K562 (cell line): ENCODE results near the gene HPCA. TPM values are rescaled to one million over a fixed set of nuclear protein-coding genes. Genes with fewer than 3 reads are reported as not detected.

ENCODE experiments used
- ATAC-seq: fragments of 200-7000 bp; cut with Tn5 transposase; 3 replicates; pipeline ENCODE4 v1.9.1; 2020; ENCODE audit warnings: moderate library complexity
- BruUV-seq: library from RNA; stranded (reverse); fragments of 400-500 nt; replicated peaks from 2 replicates; lab custom pipeline; 2021; lab: Mats Ljungman, UMichigan
- CTCF ChIA-PET: fragments of 300-600 bp; formaldehyde crosslinking; extraction: SDS; loops from one replicate; lab custom pipeline; 2021; ENCODE audit warnings: low intra/inter-chr PET ratio; lab: Yijun Ruan, JAX
- POLR2A ChIA-PET: fragments of 300-600, 350-650 bp; sonication (Branson Sonifier 250); formaldehyde crosslinking; extraction: SDS; loops from one replicate; lab custom pipeline; 2021; ENCODE audit warnings: antibody characterized with exemption, inconsistent platforms; lab: Yijun Ruan, JAX
- DNase-seq, 4 experiments: peaks; one replicate each; pipeline versions ENCODE4 v3.0.0 to v3.0.0-alpha.2; 2011 to 2018; ENCODE audit warnings: low spot score in 3 of 4, mixed read lengths in 3 of 4; ENCODE audit errors: extremely low read depth in 1 of 4
- FAIRE-seq: peaks from 2 replicates; lab custom pipeline; 2011; peaks lifted over from hg19 to GRCh38; lab: Jason Lieb, UNC
- H2AFZ ChIP-seq: 2 replicates; pipeline ENCODE4 v1.6.0; 2011; ENCODE audit warnings: low read depth, low read length, control low read depth, inconsistent platforms
- H3K27ac ChIP-seq: fragments of 200-600 bp; 3 replicates; pipeline ENCODE4 v1.8.0; 2011; ENCODE audit warnings: low read depth, mild to moderate bottlenecking, control low read depth, inconsistent platforms, low read length, moderate library complexity, mixed read lengths; ENCODE audit errors: extremely low read depth
- H3K27me3 ChIP-seq, 2 experiments: fragments of 300-600 bp in 1 of 2; 2 replicates in 1 of 2; 3 replicates in 1 of 2; pipeline versions ENCODE4 v1.6.0 to v1.8.0; 2011; ENCODE audit warnings: inconsistent platforms in 2 of 2, low read length in 2 of 2, mild to moderate bottlenecking in 1 of 2, mixed read lengths in 1 of 2, moderate library complexity in 1 of 2; ENCODE audit not compliant: control insufficient read depth in 2 of 2, insufficient read depth in 2 of 2
- H3K36me3 ChIP-seq: fragments of 300-600 bp; 3 replicates; pipeline ENCODE4 v1.8.0; 2011; ENCODE audit warnings: mild to moderate bottlenecking, low read length, inconsistent platforms; ENCODE audit not compliant: control insufficient read depth, insufficient read depth
- H3K4me1 ChIP-seq, 2 experiments: fragments of 200-600 bp in 1 of 2; replicated peaks in 1 of 2; 2 replicates in 1 of 2; 3 replicates in 1 of 2; pipeline versions ENCODE4 v1.5.1 to v1.8.0; 2011; ENCODE audit warnings: inconsistent platforms in 2 of 2, low read length in 2 of 2, mild to moderate bottlenecking in 1 of 2, mixed read lengths in 1 of 2, moderate library complexity in 1 of 2; ENCODE audit not compliant: control insufficient read depth in 2 of 2, insufficient read depth in 2 of 2
- H3K4me2 ChIP-seq: 2 replicates; pipeline ENCODE4 v1.6.1; 2011; ENCODE audit warnings: low read length, control low read depth, inconsistent platforms, mixed read lengths; ENCODE audit not compliant: insufficient read depth
- H3K4me3 ChIP-seq: fragments of 200-600 bp; sonication (generic), shearing (Covaris generic); 2 replicates; pipeline ENCODE4 v1.5.1; 2016; ENCODE audit warnings: control low read depth, inconsistent platforms
- H3K79me2 ChIP-seq: fragments of 200-600 bp; 3 replicates; pipeline ENCODE4 v1.8.0; 2011; ENCODE audit warnings: low read length, inconsistent platforms; ENCODE audit not compliant: control insufficient read depth, insufficient read depth
- H3K9ac ChIP-seq, 2 experiments: 2 replicates each; pipeline versions ENCODE4 v1.6.0 to v1.6.1; 2011; ENCODE audit warnings: low read depth in 2 of 2, low read length in 2 of 2, control low read depth in 1 of 2, inconsistent platforms in 1 of 2, mild to moderate bottlenecking in 1 of 2, mixed read lengths in 1 of 2; ENCODE audit not compliant: insufficient read depth in 1 of 2
- H3K9me1 ChIP-seq: one replicate; pipeline ENCODE4 v1.6.0; 2011; ENCODE audit warnings: inconsistent platforms, mild to moderate bottlenecking, low read length, moderate library complexity; ENCODE audit not compliant: control insufficient read depth, insufficient read depth
- H3K9me3 ChIP-seq: replicated peaks from 2 replicates; pipeline ENCODE4 v1.5.1; 2011; ENCODE audit warnings: low read depth, low read length, inconsistent platforms; ENCODE audit not compliant: control insufficient read depth, insufficient read depth
- H4K20me1 ChIP-seq: replicated peaks from 2 replicates; pipeline ENCODE4 v1.6.1; 2011; ENCODE audit warnings: low read length, inconsistent platforms, mixed read lengths; ENCODE audit not compliant: control insufficient read depth, insufficient read depth
- HLTF ChIP-seq: fragments of 450-650 bp; IDR thresholded peaks from 2 replicates; pipeline ENCODE4 v1.6.1; 2016
- HMGN3 ChIP-seq: IDR thresholded peaks from 2 replicates; pipeline ENCODE4 v1.6.1; 2011; ENCODE audit warnings: borderline replicate concordance, low read depth, mild to moderate bottlenecking, mixed read lengths, low read length; ENCODE audit not compliant: insufficient read length; ENCODE audit errors: extremely low read depth
- IFI16 ChIP-seq: fragments of 250-450 bp; sonication (Bioruptor Pico); IDR thresholded peaks from 2 replicates; pipeline ENCODE4 v2.1.2; 2022; ENCODE audit warnings: mild to moderate bottlenecking, inconsistent platforms
- SNRNP70 ChIP-seq: fragments of 200-400 bp; formaldehyde crosslinking; optimal IDR thresholded peaks from 2 replicates; pipeline ENCODE3; 2017; ENCODE audit warnings: low read depth, low read length
- SUPT5H ChIP-seq: fragments of 450-650 bp; IDR thresholded peaks from 2 replicates; pipeline ENCODE4 v1.6.1; 2016
- ZBTB7A ChIP-seq: IDR thresholded peaks from 2 replicates; pipeline ENCODE4 v1.6.1; 2011; ENCODE audit warnings: low read depth, mild to moderate bottlenecking, low read length, moderate library complexity, borderline replicate concordance; ENCODE audit not compliant: control insufficient read depth
- ZFX ChIP-seq: sonication (generic); formaldehyde crosslinking; IDR thresholded peaks from 2 replicates; pipeline ENCODE4 v1.8.0; 2022; ENCODE audit warnings: mild to moderate bottlenecking, missing genetic modification reagents, moderate library complexity
- ZNF212 ChIP-seq: fragments of 450-650 bp; formaldehyde crosslinking; IDR thresholded peaks from 2 replicates; pipeline ENCODE4 v1.4.0; 2020; ENCODE audit warnings: mild to moderate bottlenecking
- ZNF384 ChIP-seq: IDR thresholded peaks from 2 replicates; pipeline ENCODE4 v1.6.1; 2012; ENCODE audit warnings: low read depth, low read length, improper control_type of control experiment
- WGBS: fragments of 100-300 bp; shearing (Covaris generic); methylation state at CpG from one replicate; pipeline ENCODE4 v1.1.6; 2016; ENCODE audit warnings: low coverage, mixed read lengths; ENCODE audit not compliant: insufficient coverage; ENCODE audit errors: missing lambda C conversion rate; 5-methylcytosine and 5-hydroxymethylcytosine counted together
- in situ Hi-C: fragments of 300-500 bp; cut with MboI; formaldehyde crosslinking; loops from 4 replicates; pipeline ENCODE4 v1.15.0; 2018; ENCODE audit warnings: inconsistent platforms, mixed read lengths
- intact Hi-C: fragments of 100-400 bp; cut with micrococcal nuclease; formaldehyde crosslinking; loops from 2 replicates; pipeline ENCODE4 v1.14.2; 2022
- polyA plus RNA-seq, 8 experiments: library from polyadenylated mRNA; depleted of rRNA in 4 of 8; stranded (reverse) in 5 of 8; unstranded in 3 of 8; fragments of >200 nt; fragmentation: Nextera tagmentation in 2 of 8; fragmentation: Illumina TruSeq in 1 of 8; extraction: Ambion mirVana in 2 of 8; extraction: Trizol in 1 of 8; gene quantifications; 2 replicates each; pipeline versions ENCODE4 v1.2.1 to v1.2.3, GENCODE V29; 2011 to 2014; ENCODE audit warnings: inconsistent platforms in 1 of 8, missing spikeins in 1 of 8
- total RNA-seq, 7 experiments: library from RNA; depleted of rRNA in 6 of 7; stranded (reverse); fragments of >200 nt in 6 of 7; fragmentation: Illumina TruSeq in 2 of 7; extraction: Trizol in 2 of 7; gene quantifications; 2 replicates each; pipeline versions ENCODE4 v1.2.1 to v1.2.3, GENCODE V29; 2011 to 2021; ENCODE audit warnings: low replicate concordance in 1 of 7
- TF ChIP-seq, protein P1 (sequence below): fragments of 200-800 bp; sonication (Bioruptor generic); IDR thresholded peaks from 2 replicates; pipeline ENCODE4 v1.6.1; 2017; ENCODE audit warnings: missing genetic modification characterization, missing compliant biosample characterization
- TF ChIP-seq, protein P2 (sequence below): sonication (generic); formaldehyde crosslinking; IDR thresholded peaks from 2 replicates; pipeline ENCODE4 v1.8.0; 2023; ENCODE audit warnings: mild to moderate bottlenecking, missing genetic modification reagents
- TF ChIP-seq, protein P3 (sequence below): fragments of 450-650 bp; IDR thresholded peaks from 2 replicates; pipeline ENCODE4 v1.6.1; 2017; ENCODE audit warnings: antibody characterized with exemption
- TF ChIP-seq, protein P4 (sequence below), 2 experiments: IDR thresholded peaks; 2 replicates each; pipeline ENCODE4 v1.6.1; 2012; ENCODE audit warnings: improper control_type of control experiment in 2 of 2, low read depth in 2 of 2, low read length in 2 of 2, borderline replicate concordance in 1 of 2

Gene HPCA
- total and polyA plus RNA-seq, 9 of the 15 experiments (the other 6 are each of a cell fraction or from before 2014, with no cell fraction given), result not detected

DNA sequence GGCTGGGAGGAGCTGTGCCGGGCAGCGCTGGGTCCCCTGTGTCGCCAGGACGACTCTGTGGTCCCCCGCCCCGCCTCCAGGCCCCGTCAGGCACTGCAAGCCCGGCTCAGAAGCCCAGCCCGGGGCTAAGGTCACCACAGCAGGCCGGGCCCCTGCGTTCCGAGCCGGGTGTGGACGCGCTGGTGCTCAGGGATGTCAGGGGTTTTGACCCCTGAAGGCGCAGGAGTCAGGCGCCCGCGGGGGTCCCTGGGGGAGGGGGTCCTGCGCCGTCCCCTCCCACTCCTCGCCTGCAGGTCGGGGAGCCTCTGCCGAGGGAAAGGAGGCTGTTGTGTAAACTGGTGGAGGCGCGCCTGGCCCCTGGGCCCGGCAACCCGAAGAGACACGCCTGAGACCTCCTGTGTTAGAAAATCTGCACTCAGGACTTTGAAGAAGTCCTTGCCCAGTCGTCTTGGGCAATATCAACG lies 38.6 kb downstream of the HPCA start:
- peaks cover 36 to 55% of the 10 kb centered on the region in 2 experiments for H3K27me3 ChIP-seq
- in situ Hi-C loops (no loop called here), intact Hi-C loops (no loop called here)
- H2AFZ ChIP-seq, result no peak overlapping the region
- FAIRE-seq, result no peak
- no peaks in the 10 kb centered on the region for H3K36me3 ChIP-seq
- H3K79me2 ChIP-seq, result no peaks in the 10 kb centered on the region
- H4K20me1 ChIP-seq, result no peaks in the 10 kb centered on the region
- ChIA-PET POLR2A (interaction anchor here (0.6 kb wide), 2 partner anchors 14 to 159 kb away, joined by 3 to 4 read pairs; no protein-coding TSS in a partner anchor), CTCF (no interaction called here)
- 0 out of 4 replicates have a peak overlapping the region, but pooled peaks of 1 of the 2 experiments have one; percentile 8 for H3K9ac ChIP-seq
- BruUV-seq, result no TSS peak
- ATAC-seq, result peak; percentile 82
- H3K27ac ChIP-seq, result no peak overlapping the region
- no peaks in the 10 kb centered on the region for H3K9me1 ChIP-seq
- H3K4me2 ChIP-seq, result no peak overlapping the region
- peaks cover 10 to 14% of the 10 kb centered on the region in 2 experiments for H3K4me1 ChIP-seq
- no peak overlapping the region for H3K4me3 ChIP-seq
- DNase-seq, result peak; percentile 29 to 38 (median 32)
- no peaks in the 10 kb centered on the region for H3K9me3 ChIP-seq
- WGBS, result 7% methylated on average over 28 of the region's 31 CpGs
- TF ChIP-seq, protein P1, sequence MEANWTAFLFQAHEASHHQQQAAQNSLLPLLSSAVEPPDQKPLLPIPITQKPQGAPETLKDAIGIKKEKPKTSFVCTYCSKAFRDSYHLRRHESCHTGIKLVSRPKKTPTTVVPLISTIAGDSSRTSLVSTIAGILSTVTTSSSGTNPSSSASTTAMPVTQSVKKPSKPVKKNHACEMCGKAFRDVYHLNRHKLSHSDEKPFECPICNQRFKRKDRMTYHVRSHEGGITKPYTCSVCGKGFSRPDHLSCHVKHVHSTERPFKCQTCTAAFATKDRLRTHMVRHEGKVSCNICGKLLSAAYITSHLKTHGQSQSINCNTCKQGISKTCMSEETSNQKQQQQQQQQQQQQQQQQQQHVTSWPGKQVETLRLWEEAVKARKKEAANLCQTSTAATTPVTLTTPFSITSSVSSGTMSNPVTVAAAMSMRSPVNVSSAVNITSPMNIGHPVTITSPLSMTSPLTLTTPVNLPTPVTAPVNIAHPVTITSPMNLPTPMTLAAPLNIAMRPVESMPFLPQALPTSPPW (CRISPR knock-in tag), result peak; percentile 19; the same call in 1 of the 2 replicates
- no peak for TF ChIP-seq ZNF212 (CRISPR knock-in tag)
- TF ChIP-seq IFI16, result no peak
- TF ChIP-seq, protein P2, sequence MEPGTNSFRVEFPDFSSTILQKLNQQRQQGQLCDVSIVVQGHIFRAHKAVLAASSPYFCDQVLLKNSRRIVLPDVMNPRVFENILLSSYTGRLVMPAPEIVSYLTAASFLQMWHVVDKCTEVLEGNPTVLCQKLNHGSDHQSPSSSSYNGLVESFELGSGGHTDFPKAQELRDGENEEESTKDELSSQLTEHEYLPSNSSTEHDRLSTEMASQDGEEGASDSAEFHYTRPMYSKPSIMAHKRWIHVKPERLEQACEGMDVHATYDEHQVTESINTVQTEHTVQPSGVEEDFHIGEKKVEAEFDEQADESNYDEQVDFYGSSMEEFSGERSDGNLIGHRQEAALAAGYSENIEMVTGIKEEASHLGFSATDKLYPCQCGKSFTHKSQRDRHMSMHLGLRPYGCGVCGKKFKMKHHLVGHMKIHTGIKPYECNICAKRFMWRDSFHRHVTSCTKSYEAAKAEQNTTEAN (CRISPR knock-in tag), result no peak
- TF ChIP-seq, protein P3, sequence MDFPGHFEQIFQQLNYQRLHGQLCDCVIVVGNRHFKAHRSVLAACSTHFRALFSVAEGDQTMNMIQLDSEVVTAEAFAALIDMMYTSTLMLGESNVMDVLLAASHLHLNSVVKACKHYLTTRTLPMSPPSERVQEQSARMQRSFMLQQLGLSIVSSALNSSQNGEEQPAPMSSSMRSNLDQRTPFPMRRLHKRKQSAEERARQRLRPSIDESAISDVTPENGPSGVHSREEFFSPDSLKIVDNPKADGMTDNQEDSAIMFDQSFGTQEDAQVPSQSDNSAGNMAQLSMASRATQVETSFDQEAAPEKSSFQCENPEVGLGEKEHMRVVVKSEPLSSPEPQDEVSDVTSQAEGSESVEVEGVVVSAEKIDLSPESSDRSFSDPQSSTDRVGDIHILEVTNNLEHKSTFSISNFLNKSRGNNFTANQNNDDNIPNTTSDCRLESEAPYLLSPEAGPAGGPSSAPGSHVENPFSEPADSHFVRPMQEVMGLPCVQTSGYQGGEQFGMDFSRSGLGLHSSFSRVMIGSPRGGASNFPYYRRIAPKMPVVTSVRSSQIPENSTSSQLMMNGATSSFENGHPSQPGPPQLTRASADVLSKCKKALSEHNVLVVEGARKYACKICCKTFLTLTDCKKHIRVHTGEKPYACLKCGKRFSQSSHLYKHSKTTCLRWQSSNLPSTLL, result no peak
- TF ChIP-seq SNRNP70, result no peak
- TF ChIP-seq, protein P4, sequence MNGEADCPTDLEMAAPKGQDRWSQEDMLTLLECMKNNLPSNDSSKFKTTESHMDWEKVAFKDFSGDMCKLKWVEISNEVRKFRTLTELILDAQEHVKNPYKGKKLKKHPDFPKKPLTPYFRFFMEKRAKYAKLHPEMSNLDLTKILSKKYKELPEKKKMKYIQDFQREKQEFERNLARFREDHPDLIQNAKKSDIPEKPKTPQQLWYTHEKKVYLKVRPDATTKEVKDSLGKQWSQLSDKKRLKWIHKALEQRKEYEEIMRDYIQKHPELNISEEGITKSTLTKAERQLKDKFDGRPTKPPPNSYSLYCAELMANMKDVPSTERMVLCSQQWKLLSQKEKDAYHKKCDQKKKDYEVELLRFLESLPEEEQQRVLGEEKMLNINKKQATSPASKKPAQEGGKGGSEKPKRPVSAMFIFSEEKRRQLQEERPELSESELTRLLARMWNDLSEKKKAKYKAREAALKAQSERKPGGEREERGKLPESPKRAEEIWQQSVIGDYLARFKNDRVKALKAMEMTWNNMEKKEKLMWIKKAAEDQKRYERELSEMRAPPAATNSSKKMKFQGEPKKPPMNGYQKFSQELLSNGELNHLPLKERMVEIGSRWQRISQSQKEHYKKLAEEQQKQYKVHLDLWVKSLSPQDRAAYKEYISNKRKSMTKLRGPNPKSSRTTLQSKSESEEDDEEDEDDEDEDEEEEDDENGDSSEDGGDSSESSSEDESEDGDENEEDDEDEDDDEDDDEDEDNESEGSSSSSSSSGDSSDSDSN (IDR thresholded peaks at IDR 0.05; ENCODE audit: borderline replicate concordance in 1 of 2, low read depth in 2 of 2, low read length in 2 of 2), result peak in 1 of 2 experiments; percentile 62; a peak in 1 of 4 replicates
- no peak for TF ChIP-seq HLTF
- no peak for TF ChIP-seq ZFX (CRISPR knock-in tag)
- TF ChIP-seq ZNF384, result no peak
- no peak for TF ChIP-seq SUPT5H
- TF ChIP-seq ZBTB7A, result 0 out of 2 replicates have a peak, but pooled peaks have one; percentile 32
- no peak for TF ChIP-seq HMGN3
